ENCODE measurements around the gene GNG7. TPM values are rescaled to one million over a fixed set of nuclear protein-coding genes. Genes with fewer than 3 reads are reported as not detected.
"Not testable (repeated sequence)": the region's sequence is repeated elsewhere in the genome, so short reads cannot be mapped to it uniquely, and the experiment has no call there.

The GNG7 gene
- total RNA-seq, 2 donors from 2014 or later = 12.3 to 12.4 TPM

DNA sequence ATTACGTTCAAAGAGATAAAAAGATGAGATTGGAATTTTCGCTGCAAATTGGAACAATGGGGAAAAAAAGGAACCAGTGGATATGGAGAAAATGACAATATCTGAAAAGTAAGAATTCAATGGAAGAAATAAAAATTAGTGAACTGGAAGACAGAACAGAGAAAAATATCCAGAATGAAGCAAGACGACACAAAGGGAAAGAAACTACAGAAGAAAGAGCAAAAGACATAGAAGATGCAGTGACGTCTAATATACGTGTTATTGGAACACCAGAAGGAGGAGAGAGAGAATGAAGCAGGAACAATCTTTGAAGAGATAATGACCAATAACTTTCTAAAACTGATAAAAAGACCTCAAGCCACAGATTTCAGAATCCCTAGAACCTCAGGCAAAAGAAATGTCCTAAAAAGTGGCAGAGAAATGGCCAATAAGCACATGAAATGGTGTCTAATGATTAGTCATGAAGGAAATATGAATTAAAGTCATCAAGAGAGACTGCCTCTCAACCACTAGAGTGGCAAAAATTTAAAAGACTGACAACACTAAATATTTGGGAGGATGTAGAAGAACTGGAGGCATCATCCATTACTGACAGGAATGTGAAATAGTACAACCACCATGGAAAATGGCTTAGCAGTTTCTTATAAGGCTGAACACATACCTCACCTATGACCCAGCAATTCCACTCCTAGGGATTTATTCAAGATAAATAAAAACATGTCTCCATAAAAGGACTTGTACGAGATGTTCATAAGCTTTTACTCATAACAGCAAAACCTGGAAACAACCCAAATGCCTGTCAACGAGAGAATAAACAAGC is 170.0 kb downstream of the GNG7 start:
- no peaks in the 10 kb centered on the region for H3K36me3 Mint-ChIP-seq (ENCODE audit: low read depth)
- peaks cover 17% of the 10 kb centered on the region for H3K9me3 ChIP-seq (ENCODE audit: control insufficient read depth, low read length)
- no peak overlapping the region for H3K4me3 Mint-ChIP-seq
- peaks cover 3% of the 10 kb centered on the region for H3K9me3 Mint-ChIP-seq
- H3K27me3 ChIP-seq (ENCODE audit: control insufficient read depth, insufficient read depth, low read length, poor library complexity, severe bottlenecking) = no peaks in the 10 kb centered on the region
- no peaks in the 10 kb centered on the region for H3K36me3 ChIP-seq (ENCODE audit: control insufficient read depth, insufficient read depth, low read length)
- H3K27ac Mint-ChIP-seq = no peak overlapping the region
- no peaks in the 10 kb centered on the region for H3K27me3 Mint-ChIP-seq (ENCODE audit: insufficient read depth)
- H3K4me1 ChIP-seq (ENCODE audit: control insufficient read depth, insufficient read depth, low read length) = peaks cover 3% of the 10 kb centered on the region
- TF ChIP-seq, protein P1, sequence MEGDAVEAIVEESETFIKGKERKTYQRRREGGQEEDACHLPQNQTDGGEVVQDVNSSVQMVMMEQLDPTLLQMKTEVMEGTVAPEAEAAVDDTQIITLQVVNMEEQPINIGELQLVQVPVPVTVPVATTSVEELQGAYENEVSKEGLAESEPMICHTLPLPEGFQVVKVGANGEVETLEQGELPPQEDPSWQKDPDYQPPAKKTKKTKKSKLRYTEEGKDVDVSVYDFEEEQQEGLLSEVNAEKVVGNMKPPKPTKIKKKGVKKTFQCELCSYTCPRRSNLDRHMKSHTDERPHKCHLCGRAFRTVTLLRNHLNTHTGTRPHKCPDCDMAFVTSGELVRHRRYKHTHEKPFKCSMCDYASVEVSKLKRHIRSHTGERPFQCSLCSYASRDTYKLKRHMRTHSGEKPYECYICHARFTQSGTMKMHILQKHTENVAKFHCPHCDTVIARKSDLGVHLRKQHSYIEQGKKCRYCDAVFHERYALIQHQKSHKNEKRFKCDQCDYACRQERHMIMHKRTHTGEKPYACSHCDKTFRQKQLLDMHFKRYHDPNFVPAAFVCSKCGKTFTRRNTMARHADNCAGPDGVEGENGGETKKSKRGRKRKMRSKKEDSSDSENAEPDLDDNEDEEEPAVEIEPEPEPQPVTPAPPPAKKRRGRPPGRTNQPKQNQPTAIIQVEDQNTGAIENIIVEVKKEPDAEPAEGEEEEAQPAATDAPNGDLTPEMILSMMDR (conservative IDR thresholded peaks at IDR 0.05) = no peak
- H3K9ac ChIP-seq (ENCODE audit: extremely low read depth, low read length, poor library complexity, severe bottlenecking) = no peak overlapping the region
- WGBS, 2 experiments (ENCODE audit: insufficient coverage in 1 of 2, insufficient read length in 1 of 2) = 93 to 94% methylated on average over 6 to 7 of the region's 7 CpGs
- H3K4me3 ChIP-seq (ENCODE audit: low read length) = no peak overlapping the region
- no peak overlapping the region for H3K27ac ChIP-seq (ENCODE audit: low read depth, low read length)
- peaks cover 15% of the 10 kb centered on the region for H3K4me1 Mint-ChIP-seq
- DNase-seq = no peak

DNA sequence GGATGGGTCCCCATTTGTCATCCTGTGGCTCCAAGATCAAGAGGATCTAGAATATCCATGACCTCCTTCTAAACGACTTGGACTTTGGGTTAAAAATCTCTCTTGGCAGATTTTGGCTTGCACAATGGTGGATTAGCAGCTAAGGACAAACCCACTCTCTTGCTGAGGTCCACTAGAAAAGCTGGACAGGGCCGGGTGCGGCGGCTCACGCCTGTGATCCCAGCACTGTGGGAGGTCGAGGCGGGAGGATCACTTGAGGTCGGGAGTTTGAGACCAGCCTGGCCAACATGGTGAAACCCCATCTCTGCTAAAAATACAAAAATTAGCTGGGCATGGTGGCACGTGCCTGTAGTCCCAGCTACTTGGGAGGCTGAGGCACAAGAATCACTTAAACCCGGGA is 172.6 kb downstream of the GNG7 start:
- not testable (repeated sequence) for H3K36me3 ChIP-seq (ENCODE audit: control insufficient read depth, insufficient read depth, low read length); H3K27me3 ChIP-seq (ENCODE audit: control insufficient read depth, insufficient read depth, low read length, poor library complexity, severe bottlenecking); H3K4me3 ChIP-seq (ENCODE audit: low read length); H3K27me3 Mint-ChIP-seq (ENCODE audit: insufficient read depth); H3K36me3 Mint-ChIP-seq (ENCODE audit: low read depth); H3K27ac Mint-ChIP-seq; H3K4me1 ChIP-seq (ENCODE audit: control insufficient read depth, insufficient read depth, low read length); H3K9ac ChIP-seq (ENCODE audit: extremely low read depth, low read length, poor library complexity, severe bottlenecking); H3K27ac ChIP-seq (ENCODE audit: low read depth, low read length); H3K4me3 Mint-ChIP-seq; H3K9me3 Mint-ChIP-seq; DNase-seq
- WGBS, 2 experiments (ENCODE audit: insufficient coverage in 1 of 2, insufficient read length in 1 of 2) = 92 to 95% methylated on average over 9 to 10 of the region's 10 CpGs
- peaks cover 17% of the 10 kb centered on the region for H3K9me3 ChIP-seq (ENCODE audit: control insufficient read depth, low read length)
- peaks cover 15% of the 10 kb centered on the region for H3K4me1 Mint-ChIP-seq

DNA sequence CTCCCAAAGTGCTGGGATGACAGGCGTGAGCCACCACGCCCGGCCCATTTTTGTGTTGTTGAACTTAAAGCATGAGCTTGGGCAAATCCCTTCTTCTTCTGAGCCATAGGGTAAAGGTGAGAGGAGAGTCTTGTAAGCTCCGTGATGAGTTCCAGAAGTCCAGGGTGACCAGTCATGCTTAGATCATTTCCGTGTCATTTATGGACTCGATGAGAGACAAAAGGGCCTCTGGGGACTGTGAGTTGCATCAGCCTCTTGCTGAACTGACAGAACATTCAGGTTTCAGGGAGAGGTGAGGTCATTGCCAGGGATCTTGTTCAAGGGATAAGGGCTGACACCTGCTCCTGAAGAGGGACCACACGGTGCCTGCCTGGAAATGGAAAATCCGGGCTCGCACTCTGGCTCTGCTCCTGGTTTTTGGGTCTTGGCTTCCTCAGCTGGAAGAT is 173.0 kb downstream of the GNG7 start:
- Mint-ChIP-seq H3K4me1 (peaks cover 11% of the 10 kb centered on the region), H3K9me3 (peaks cover 3% of the 10 kb centered on the region), H3K4me3 (no peak overlapping the region), H3K27ac (no peak overlapping the region), H3K36me3 (ENCODE audit: low read depth) (no peaks in the 10 kb centered on the region), H3K27me3 (ENCODE audit: insufficient read depth) (no peaks in the 10 kb centered on the region)
- H3K4me1 ChIP-seq (ENCODE audit: control insufficient read depth, insufficient read depth, low read length) = no peaks in the 10 kb centered on the region
- no peak overlapping the region for H3K27ac ChIP-seq (ENCODE audit: low read depth, low read length)
- no peaks in the 10 kb centered on the region for H3K36me3 ChIP-seq (ENCODE audit: control insufficient read depth, insufficient read depth, low read length)
- H3K9me3 ChIP-seq (ENCODE audit: control insufficient read depth, low read length) = peaks cover 17% of the 10 kb centered on the region
- WGBS, 2 experiments (ENCODE audit: insufficient coverage in 1 of 2, insufficient read length in 1 of 2) = 84 to 91% methylated on average over 9 of the region's 9 CpGs
- H3K9ac ChIP-seq (ENCODE audit: extremely low read depth, low read length, poor library complexity, severe bottlenecking) = no peak overlapping the region
- no peak overlapping the region for H3K4me3 ChIP-seq (ENCODE audit: low read length)
- no peaks in the 10 kb centered on the region for H3K27me3 ChIP-seq (ENCODE audit: control insufficient read depth, insufficient read depth, low read length, poor library complexity, severe bottlenecking)
- TF ChIP-seq, protein P1 (conservative IDR thresholded peaks at IDR 0.05) = no peak
- DNase-seq = no peak
